Thoracic aorta (tissue), 2 donors: ENCODE results near the gene IGSF21. TPM values are rescaled to one million over a fixed set of nuclear protein-coding genes. Genes with fewer than 3 reads are reported as not detected.

Experiments
- ATAC-seq: fragments of 150-250 bp; one replicate; pipeline ENCODE4 v1.8.0; 2017; ENCODE audit warnings: low read depth; ENCODE audit not compliant: insufficient number of reproducible peaks, low FRiP score
- DNase-seq: peaks from one replicate; pipeline ENCODE4 v3.0.0-alpha.2; 2020; ENCODE audit warnings: low spot score
- H3K27ac ChIP-seq, 2 donors: fragments of 200-600 bp; sonication (generic); 1 replicate in 1 of 2; 2 replicates in 1 of 2; pipeline ENCODE4 v1.5.1; 2016; ENCODE audit warnings: mild to moderate bottlenecking in 2 of 2, moderate library complexity in 2 of 2
- H3K27me3 ChIP-seq: fragments of 200-600 bp; sonication (generic); replicated peaks from 2 replicates; pipeline ENCODE4 v1.6.0; 2016; ENCODE audit warnings: mild to moderate bottlenecking; ENCODE audit not compliant: insufficient read depth
- H3K36me3 ChIP-seq: fragments of 200-600 bp; sonication (generic); one replicate; pipeline ENCODE4 v1.5.1; 2016
- H3K4me1 ChIP-seq, 2 donors: fragments of 200-600 bp; sonication (generic); 1 replicate in 1 of 2; 2 replicates in 1 of 2; pipeline versions ENCODE4 v1.5.1 to v1.6.0; 2016; ENCODE audit warnings: low read depth in 2 of 2, mild to moderate bottlenecking in 1 of 2; ENCODE audit not compliant: control insufficient read depth in 1 of 2
- H3K4me3 ChIP-seq: fragments of 200-600 bp; sonication (generic); 2 replicates; pipeline ENCODE4 v1.5.1; 2016; ENCODE audit warnings: mild to moderate bottlenecking
- H3K9me3 ChIP-seq: fragments of 200-600 bp; sonication (generic); 2 replicates; pipeline ENCODE4 v1.5.1; 2016
- CTCF ChIP-seq: fragments of 200-600 bp; sonication (generic); IDR thresholded peaks from one replicate; pipeline ENCODE4 v1.5.1; 2019; ENCODE audit warnings: antibody characterized with exemption
- total RNA-seq, 2 donors: library from RNA; depleted of rRNA; stranded (reverse); fragments of >200 nt; gene quantifications; one replicate each; pipeline versions ENCODE4 v1.1.0 to v1.2.3, GENCODE V29; 2016

Gene IGSF21
- total RNA-seq, 2 donors from 2014 or later = 5.0 to 10.9 TPM

GRCh38 chr1:18176619-18177018 lies 69.0 kb downstream of the IGSF21 start:
- Histone ChIP-seq H3K27ac (no peak overlapping the region), H3K4me3 (no peak overlapping the region), H3K27me3 (no peaks in the 10 kb centered on the region), H3K9me3 (no peaks in the 10 kb centered on the region), H3K36me3 (no peaks in the 10 kb centered on the region), H3K4me1 (no peaks in the 10 kb centered on the region)
- no peak for ATAC-seq
- no peak for TF ChIP-seq CTCF
- no peak for DNase-seq

GRCh38 chr1:18178111-18178510 lies 70.5 kb downstream of the IGSF21 start:
- Histone ChIP-seq H3K4me3 (no peak overlapping the region), H3K4me1 (no peaks in the 10 kb centered on the region), H3K27me3 (no peaks in the 10 kb centered on the region), H3K27ac (no peak overlapping the region), H3K36me3 (no peaks in the 10 kb centered on the region), H3K9me3 (no peaks in the 10 kb centered on the region)
- no peak for TF ChIP-seq CTCF
- no peak for DNase-seq
- no peak for ATAC-seq

GRCh38 chr1:18179009-18179408 lies 71.4 kb downstream of the IGSF21 start:
- DNase-seq (no peak), ATAC-seq (no peak)
- no peak overlapping the region for H3K4me3 ChIP-seq
- H3K27ac ChIP-seq = no peak overlapping the region
- no peaks in the 10 kb centered on the region for H3K27me3 ChIP-seq
- H3K36me3 ChIP-seq = no peaks in the 10 kb centered on the region
- no peaks in the 10 kb centered on the region for H3K9me3 ChIP-seq
- no peaks in the 10 kb centered on the region for H3K4me1 ChIP-seq
- TF ChIP-seq CTCF = no peak

DNA sequence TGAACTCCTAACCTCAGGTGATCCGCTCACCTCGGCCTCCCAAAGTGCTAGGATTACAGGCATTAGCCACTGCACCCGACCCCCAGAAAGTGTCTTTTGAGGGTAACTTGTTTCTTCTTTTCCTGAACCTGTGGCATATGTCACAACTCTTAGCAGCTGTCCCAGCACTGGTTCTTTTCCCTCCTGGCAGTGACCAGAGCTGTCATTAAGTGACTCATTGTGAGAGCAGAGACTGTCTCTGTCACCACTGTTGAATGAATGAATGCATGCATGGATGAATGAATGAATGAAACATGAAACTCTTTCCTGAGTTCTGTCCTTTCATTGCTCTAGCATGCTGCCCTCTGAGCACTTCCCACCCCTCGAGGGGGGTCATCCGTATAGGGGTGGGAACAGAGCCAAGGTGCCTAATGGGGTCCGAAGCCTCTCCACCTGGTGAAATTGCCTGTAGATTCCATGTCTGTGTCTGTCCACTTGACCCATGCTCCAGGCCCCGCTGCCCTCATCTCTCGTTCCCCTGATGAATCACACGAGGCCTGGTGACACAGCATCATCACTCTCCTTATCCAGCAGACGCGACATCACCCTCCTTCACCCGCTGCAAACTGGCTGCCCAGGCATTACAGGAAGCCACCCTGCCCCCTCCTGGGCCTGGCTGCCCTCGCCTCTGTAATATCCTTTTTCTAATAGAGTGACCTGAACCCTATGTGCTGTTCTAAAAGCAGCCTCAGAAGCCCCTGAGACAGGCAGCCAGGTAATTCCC lies 75.0 kb downstream of the IGSF21 start:
- peak; percentile 5 for DNase-seq
- no peaks in the 10 kb centered on the region for H3K27me3 ChIP-seq
- H3K4me1 ChIP-seq = no peaks in the 10 kb centered on the region
- ATAC-seq = no peak
- H3K9me3 ChIP-seq = no peaks in the 10 kb centered on the region
- TF ChIP-seq CTCF = no peak
- no peak overlapping the region for H3K4me3 ChIP-seq
- no peak overlapping the region for H3K27ac ChIP-seq
- H3K36me3 ChIP-seq = no peaks in the 10 kb centered on the region

- Histone ChIP-seq H3K36me3 (no peaks in the 10 kb centered on the region), H3K27me3 (no peaks in the 10 kb centered on the region), H3K27ac (no peak overlapping the region), H3K9me3 (no peaks in the 10 kb centered on the region), H3K4me3 (no peak overlapping the region), H3K4me1 (no peaks in the 10 kb centered on the region)
- no peak for TF ChIP-seq CTCF
- ATAC-seq (no peak), DNase-seq (no peak)
Measured at GRCh38 chr1:18183533-18183932, 75.9 kb downstream of the IGSF21 start.
